GM19193 (cell line): ENCODE measurements around the gene BDH1.

Source experiments
- POLR2A ChIP-seq: IDR thresholded peaks from 4 replicates; pipeline ENCODE4 v1.6.1; 2011; ENCODE audit not compliant: insufficient read depth, insufficient read length; ENCODE audit errors: extremely low read depth

The BDH1 gene

GRCh38 chr3:197555281-197556261, at the start of gene BDH1:
TSS of gene BDH1 (minus strand) at chr3:197555968. CDS start at chr3:197546443, 9,525 bp downstream.
- peak; percentile 62 for TF ChIP-seq POLR2A

- no peak for TF ChIP-seq POLR2A
These were observed 47.7 kb upstream of the BDH1 start for GRCh38 chr3:197603317-197603933.

GRCh38 chr3:197600796-197601565, 45.2 kb upstream of the BDH1 start:
- TF ChIP-seq POLR2A, result no peak

GRCh38 chr3:197599089-197599765, 43.5 kb upstream of the BDH1 start:
- TF ChIP-seq POLR2A, result no peak

- no peak for TF ChIP-seq POLR2A
These were observed 42.7 kb upstream of the BDH1 start for GRCh38 chr3:197598404-197598980.

- TF ChIP-seq POLR2A, result no peak
These were observed 41.6 kb upstream of the BDH1 start for GRCh38 chr3:197597335-197597734.

- TF ChIP-seq POLR2A, result no peak
These were observed 39.9 kb upstream of the BDH1 start for GRCh38 chr3:197595470-197596185.

GRCh38 chr3:197593046-197593380, 37.2 kb upstream of the BDH1 start:
- TF ChIP-seq POLR2A, result no peak

- no peak for TF ChIP-seq POLR2A
These were observed 36.7 kb upstream of the BDH1 start for GRCh38 chr3:197592361-197593045.

GRCh38 chr3:197591816-197592215, 36.0 kb upstream of the BDH1 start:
- TF ChIP-seq POLR2A, result no peak

- TF ChIP-seq POLR2A, result no peak
These were observed 34.7 kb upstream of the BDH1 start for GRCh38 chr3:197590313-197590962.

- TF ChIP-seq POLR2A, result no peak
These were observed 33.8 kb upstream of the BDH1 start for GRCh38 chr3:197589545-197589944.

- TF ChIP-seq POLR2A, result no peak
These were observed 30.4 kb upstream of the BDH1 start for GRCh38 chr3:197586181-197586580.
